ENCODE data around the gene MEGF11.
A peak's percentile ranks its signal among the peaks of the same experiment; 100 is the strongest.

Gene MEGF11

DNA sequence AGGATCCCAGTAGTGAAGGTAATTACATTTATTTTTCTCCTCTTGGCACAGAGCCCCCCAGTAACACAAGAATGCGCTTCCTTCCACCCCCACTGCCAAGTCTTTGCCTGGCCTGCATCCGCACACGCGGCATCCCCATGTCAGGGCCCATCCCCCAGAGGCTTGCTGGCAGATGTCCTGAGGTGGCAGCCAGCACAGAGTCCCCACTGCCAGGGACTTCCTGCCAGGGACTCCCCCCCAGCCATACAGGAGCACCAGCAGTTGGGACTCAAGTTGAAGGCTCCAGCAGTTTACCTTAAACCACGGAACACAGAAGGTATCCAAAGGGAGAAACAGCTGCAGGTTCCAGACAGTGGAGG is 41.0 kb downstream of the MEGF11 start:
- DNase-seq = no peak

DNA sequence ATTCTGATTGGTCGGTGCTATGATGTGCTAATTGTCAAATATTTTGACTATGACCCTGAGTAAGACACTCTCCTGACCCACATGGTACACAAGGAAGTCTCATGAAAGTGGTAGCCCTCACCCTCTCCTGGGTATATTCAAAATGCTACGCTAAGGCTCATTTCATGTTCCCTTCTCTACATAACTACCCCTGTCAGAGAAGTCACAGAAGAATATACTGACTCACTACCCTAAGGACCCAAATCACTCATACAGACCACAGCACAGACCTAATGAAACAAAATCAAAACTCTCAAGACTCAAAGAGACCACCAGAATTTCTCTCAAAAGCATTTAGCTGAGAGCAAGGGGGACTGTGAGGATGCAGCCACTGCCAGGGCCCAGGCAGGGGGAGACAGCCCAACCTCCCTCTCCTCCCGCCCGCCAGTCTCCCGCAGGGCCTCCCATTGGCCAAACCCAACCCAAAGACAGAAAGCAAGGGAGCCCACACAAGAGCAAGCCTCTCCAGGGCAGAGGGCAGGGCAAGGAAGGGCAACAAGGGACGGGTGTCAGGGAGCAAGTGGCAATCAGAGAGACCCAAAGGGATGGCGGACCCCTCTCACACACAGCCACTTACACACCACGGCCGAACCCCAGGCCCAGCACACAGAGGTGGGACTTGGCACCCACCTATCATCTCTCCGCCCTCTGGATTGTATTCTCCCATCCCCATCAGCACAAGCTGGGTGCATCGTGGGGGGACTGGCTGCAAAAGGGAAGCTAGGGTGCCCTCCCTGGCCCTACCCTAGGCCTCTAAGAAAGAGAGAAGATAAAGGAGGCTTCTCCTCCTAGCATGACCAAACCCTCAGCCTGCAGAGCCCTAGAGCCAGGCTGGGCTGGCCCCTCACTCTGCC is 41.6 kb downstream of the MEGF11 start:
- DNase-seq = no peak

DNA sequence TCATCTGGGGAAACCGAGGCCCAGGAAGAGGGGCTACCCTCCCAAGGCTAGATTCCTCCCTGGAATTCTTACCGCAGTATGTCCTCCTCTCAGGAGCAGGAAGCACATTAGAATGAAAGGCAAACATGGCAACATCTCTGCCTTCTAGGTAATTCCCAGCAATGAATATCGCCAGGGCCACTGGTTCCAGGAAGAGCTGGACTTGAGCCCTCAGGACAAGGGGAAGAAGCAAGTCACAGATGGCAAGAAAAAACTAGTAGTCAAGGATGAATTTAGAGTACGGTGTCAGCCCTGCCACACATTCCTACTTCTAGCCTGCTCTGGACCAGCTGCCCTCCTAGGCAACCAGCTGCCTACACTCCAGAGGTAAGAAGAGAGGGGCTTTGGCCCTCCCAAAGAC is 42.9 kb downstream of the MEGF11 start:
- DNase-seq = no peak

DNA sequence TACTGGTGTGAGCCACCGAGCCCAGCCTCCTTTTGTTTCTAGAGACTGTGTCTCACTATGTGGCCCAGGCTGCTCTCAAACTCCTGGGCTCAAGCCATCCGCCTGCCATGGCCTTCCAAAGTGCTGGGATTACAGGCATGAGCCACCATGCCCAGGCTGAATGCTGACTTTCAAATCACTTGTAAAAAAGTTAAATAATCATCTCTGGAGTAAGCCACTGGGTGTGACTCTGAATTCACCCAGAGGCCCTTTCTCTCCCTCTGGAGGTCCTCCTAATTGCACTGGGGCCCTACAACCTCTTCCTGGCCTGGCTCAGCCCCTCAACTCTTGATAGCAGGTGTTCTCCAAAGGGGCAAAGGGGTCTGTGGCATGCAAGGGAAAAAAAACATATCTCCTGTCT is 54.8 kb downstream of the MEGF11 start:
- no peak for DNase-seq

DNA sequence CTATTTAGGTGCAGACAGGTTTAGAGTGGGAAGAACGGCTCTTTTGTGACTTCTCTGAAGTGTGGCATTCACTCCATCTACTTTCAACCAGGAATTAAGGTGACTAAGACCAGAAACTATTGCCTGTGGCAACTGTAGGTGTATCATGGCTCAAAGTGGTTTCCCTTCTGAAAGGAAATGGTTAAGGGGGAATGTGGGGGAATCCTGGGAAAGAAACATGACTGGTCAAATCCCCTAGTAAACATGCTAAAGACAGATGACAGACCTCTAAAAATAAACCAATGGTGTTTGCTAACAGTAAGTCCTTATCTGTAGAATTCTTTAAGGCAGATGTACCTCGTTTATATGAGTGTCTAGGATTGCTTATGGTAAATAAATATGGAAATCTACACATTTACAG is 56.9 kb downstream of the MEGF11 start:
- no peak for DNase-seq

DNA sequence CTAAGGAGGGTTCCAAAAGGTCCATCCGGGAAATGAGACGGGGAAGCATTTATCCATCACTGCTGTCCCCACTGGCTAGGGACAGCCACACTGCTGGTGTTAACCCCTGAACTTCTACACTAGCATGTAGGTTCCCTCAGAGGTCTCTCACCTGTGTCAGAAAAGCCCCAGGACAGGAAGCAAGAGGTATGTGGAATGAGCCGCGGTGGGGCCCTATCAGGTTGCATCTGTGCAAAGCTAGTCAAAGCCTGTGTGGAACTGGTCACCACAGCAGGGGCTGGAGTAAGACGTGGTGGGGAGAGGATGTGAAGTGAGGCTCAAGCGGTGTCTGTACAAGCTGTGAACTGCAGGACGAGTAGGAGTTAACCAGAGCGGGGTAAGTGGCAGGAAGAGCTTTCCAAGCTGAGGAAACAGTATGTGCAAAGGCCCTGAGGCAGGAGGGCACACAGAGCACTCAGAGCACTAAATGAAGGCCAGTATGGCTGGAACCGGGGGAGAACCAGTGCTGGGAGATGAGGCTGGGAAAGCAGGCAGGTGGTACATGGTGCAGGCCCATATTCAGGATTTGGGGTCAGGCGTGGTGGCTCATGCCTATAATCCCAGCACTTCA is 57.8 kb downstream of the MEGF11 start:
- DNase-seq = no peak

DNA sequence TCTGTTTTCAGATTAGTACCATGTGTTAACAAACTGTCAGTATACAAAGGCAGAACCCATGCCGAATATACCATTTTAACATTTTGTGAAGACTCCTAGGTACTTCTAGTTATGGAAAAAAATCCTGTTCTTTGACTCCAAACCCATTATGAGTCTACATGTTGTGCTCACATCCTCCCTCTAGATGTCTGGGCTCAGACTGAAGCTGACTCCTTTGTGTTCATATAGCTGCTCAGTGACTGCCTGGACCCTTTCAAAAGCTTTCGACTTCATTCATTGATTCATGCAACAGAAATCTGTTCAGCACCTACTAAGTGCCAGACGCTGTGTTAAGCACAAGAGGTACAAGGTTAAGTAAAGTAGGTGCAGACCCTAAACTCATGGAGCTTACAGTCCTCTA is 60.5 kb downstream of the MEGF11 start:
- no peak for DNase-seq

DNA sequence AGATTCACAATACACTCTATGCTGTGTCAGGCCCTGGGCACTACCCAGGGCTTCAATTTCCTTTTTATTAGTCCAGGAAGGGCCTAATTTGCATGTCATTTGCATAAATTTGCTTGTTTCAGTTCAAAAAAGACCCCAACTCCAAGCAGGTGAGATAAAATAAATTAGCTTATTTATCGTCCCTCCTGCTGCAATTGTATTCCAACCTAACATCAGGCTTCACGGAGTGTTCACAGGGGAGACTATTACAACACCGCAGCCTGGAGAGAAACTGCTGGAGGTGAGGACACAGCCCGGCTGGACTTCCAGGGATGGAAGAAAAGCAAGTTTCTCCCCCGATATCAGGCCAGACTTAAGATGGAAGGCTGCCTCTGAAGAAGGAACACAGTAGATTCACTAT is 62.8 kb downstream of the MEGF11 start:
- DNase-seq = no peak

DNA sequence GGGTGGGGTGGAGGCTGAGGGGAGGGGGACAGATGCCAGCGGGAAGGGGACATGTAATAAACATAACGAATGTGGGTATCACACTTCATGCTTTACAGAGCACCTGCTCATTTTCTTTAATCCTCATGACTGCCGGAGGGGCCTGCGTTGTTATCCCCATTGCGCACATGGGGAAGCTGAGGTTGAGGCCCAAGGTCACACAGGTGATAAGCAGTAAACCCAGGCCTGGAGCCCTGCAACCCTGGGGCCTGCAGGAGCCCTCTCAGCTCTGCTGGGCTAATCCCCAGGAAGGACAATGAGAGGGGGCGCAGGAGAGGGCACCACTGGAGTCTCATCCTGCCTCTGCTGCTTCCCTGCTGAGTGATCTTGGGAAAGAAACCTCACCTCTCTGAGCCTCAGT is 64.3 kb downstream of the MEGF11 start:
- no peak for DNase-seq

DNA sequence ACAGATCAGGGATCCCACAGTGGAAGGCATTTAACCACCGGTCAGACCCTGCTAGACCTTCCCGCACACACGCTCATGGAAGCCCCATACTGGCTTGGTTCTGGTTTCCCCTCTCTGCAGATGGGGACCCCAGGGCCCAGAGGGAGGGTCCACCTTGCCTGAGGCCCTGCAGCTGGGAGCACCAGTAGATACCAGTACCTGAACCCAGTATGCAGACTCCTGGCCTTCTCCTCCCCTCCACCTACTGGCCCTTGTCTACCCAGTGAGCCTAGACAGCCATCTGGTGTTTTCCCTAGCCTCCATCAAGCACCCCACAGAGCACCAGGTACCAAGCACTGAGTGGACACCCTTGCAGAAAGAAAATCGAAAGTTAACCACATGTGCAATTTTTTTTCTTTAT is 65.1 kb downstream of the MEGF11 start:
- peak; percentile 36 for DNase-seq

DNA sequence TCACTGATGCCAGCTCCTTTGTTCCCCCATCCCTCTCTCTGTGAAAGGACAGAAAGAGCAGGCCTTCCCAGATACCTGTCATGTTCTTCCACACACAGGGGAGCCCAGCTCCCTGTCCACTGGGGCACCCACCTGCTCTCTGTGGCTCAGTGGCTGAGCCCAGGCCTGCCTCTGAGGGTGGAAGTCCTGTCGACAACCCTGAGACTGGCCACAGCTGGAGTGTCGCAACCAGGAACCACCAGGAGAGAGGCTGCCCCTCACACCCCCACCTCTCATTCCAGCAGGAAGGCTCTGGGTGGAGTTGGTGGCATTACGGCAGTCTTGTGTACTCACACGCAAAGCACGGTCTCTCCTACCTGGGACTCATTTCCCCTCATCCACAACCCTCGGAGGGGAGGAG is 66.3 kb downstream of the MEGF11 start:
- DNase-seq = no peak

DNA sequence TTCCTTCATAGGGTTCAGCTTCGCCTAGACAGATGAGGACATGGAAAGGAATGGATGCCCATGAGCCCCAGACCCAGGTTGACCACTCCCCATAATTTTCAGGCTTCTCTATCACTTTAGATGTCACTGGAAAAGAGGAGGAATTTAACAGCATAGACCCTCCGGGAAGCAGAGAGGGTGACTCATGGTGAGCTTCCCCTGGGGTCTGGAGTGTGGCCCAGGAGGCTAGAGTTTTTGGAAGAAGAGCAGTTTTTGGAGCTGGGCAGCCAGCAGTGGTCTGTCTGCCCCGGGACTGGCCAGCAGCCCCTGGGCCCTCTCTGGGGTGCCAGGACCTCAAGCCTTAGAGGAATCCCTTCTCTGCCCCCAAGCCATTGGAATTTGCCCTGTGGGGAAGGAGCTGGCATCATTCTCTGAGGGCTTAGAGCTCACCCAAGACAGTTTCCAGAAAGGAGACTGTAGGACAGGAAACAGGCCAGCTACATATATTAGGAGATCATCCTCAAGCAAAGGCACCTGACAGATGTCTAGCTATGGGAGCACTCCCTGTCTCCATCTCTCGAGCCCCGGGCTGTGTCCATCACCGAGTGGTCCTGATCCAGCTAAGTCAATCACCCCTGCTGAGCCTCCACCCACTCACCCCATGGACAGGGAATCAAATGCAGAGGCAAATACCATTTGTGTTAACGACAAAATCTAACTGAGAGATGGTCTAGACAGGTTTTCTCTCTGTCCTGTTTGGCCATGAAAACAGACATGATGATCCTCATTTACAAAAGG is 67.3 kb downstream of the MEGF11 start:
- no peak for DNase-seq

DNA sequence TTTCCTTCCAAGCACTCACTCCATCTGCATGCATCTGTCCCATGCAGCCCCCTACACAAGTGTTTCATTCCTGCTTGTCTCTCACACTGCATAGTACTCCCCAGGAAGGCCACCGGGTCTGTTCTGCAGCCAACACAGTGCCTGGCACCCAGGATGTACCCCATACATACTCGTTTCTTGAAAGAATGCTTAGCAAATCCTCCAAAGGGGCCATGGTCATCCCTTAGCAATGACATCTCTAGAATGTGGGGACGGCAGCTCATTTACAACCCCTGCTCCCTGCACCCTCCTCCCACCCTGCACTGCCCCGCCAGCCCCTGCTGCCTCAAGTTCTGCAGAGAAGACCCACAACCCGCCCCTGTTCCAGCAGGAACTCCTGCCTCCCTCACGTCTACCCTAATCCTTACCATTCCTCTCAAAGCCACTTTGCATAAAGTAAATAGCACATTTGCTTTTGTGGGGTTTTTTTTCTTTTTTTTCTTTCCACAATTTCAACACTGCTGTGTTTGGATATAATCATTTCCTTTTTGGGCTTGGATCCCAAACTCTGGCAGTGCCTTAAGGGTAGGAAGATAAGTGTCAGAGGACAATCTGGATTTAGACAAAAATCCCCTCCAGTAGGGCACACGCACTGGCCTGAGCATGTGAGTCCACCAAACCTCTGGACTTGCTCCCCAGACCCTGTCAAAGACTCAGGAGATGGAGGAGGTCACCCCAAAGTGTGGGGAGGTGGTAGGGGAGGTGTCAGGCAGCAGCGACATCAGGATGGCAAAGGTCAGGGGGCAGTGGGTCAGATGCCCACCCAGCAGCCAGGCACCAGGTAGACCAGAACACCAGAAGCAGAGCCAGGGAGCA is 68.4 kb downstream of the MEGF11 start:
- DNase-seq = no peak

DNA sequence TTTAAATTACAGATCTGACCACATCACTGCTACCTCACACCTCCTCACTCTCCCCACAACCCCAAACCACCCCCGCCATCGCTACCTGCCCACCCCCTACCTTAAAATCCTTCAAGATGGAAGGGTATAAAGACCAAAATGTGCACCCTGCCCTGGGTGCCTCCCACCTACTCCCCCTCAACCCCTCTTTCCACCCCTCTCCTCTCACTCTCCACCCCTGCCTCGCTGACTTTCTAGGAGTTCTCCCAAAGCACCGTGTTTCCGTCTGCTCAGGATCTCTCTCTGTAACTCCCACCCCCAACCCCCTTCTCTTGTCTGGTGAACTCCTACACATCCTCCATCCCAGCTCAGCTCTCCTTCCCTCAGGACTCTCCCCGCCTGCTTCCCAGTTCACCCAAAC is 69.1 kb downstream of the MEGF11 start:
- no peak for DNase-seq

DNA sequence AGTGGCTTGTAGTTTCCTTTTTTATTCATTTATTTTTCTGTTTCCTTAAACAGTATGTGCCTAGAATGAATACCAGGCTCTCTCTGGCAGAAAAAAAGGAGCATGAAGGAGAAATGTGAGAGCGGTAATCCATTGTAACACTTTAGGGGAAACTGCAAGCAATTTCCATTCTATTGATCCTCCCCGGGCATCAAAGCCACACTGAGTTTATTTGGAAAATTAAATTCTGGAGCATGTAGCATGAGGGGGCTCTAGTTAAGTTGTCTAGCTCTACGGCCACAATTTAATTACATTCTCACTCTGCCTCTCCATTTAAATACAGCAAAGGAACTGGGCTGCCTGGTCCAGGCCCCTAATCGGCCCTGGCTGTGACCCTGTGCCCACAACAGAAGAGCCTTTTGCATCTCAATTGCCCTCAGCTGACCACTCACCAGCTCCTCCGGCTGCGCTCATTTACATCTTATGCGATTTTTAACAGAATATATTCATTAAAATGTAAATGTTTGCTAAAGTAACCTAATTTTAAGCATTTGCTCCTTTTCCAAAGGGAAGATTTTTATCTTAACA is 72.9 kb downstream of the MEGF11 start:
- DNase-seq = no peak

DNA sequence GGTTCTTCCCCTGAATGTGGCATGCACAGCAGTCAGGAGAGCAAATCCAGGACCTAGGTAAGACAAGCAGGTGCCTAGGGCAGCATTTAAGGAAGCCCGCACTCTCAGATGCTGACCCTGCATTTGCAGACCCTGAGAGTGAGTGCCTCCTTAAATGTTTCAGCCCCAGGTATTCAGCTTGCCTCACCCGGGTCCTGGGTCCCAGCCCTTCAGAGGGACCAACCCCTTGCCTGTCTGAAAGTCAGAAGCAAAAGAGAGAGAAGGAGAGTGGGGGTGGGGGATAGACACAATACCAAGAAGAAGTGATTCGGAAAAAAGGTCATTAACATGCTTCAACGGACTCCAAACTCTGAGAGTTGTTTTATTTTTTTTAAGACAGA is 75.0 kb downstream of the MEGF11 start:
- no peak for DNase-seq

DNA sequence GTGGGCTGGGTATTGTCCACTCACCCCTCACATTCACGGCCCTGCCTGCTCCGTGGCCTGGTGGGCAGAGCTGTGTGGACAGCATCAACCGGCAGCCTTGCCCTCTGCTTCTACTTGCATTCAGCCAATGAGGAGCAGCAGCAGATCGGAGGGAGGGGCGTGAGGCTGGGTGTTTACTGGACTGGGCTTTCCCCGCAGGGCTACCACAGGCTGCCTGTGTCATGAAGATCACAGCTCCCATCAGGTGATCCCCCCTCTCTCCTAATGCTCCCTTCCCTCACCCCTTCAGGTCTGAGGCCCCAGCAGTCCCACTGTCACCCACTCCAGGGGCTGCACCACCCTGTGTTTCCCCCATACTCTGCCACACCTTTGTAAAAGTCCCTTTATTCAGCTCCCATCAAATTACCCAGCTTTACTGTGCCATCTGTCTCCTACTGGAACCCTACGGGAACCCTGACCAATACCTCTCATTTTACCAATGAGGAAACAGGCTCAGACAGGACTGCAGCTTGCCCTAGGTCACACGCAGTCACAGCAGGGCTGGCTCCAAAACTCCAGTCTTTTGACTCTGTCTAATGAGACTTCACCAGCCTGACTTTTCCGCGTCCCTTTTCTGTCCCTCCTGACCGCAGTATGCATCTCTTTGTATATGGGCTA is 81.1 kb downstream of the MEGF11 start:
- DNase-seq = no peak

DNA sequence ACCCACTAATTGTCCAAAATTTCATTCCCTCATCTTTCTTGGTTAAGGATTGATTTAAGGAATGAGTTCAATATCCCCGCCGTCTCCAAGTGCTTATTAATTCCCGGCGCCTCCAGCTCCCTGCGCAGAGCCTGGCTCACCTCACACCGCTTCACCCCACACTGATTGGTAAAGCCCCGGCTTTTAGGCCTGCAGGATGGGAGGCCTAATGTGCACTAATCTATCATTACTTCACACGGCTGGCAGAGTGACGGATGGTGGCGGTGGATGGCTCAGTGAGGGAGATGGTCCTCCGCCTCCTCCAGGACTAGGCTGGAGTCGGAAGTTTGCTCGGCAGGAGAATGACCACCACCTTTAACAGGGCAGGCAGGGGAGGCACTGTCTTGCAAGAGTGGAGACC is 81.7 kb downstream of the MEGF11 start:
- no peak for DNase-seq

DNA sequence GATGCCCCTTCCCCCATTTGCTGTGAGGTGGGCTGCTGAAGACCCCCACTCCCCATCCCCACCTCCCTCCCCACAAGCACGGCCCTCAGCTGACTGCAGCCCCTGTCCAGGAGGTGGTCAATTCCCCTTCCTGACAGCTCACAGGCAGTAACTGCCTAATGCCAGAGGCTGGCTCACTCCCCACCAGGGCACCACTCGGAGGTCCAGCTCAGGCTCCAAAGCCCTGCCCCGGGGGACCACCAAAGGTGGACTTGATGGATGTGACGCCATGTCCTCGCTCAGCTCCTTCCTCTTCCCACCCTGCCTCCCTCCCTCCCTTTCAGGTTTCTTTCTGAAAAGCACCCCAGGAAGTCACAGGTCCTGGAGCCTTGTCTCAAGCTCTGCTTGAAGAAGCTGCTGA is 82.8 kb downstream of the MEGF11 start:
- no peak for DNase-seq

DNA sequence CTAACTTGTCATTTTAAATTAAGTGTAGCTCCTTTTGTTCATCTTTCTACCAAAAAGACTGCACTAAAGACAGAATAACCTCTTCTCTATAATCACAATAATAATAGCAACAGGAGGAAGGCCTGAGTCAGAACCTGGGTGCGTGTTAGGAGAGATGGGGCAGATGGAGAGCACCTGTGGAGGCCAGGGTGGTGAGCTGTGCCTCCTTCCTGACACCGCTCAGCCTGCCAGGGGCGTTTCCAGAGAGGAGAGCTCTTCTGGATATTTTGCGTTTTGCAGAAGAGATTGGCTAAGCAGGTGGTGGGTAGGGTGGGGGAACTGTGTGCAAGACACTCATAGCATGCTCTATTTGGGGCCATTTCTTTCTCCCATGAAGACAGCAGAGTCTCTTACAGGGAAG is 83.5 kb downstream of the MEGF11 start:
- no peak for DNase-seq

DNA sequence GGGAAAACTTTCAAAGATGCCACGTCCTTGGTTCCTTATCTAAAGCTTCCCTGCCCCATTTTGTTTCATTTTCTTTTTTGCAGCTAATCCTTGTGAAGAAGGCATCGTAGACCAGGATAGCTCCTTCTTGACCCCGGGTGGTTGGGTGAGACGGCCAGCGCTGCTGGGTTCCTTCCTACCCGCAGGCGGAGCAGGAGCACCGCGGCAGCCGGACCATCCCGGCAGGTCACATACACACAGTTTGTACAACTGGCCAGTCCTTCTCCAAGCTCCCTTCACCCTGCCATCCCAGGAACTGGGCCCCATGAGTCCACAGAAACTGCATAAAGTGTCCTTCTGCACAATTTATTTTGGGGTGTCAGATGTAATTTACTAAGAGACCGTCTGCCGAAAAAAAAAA is 83.9 kb downstream of the MEGF11 start:
- no peak for DNase-seq

DNA sequence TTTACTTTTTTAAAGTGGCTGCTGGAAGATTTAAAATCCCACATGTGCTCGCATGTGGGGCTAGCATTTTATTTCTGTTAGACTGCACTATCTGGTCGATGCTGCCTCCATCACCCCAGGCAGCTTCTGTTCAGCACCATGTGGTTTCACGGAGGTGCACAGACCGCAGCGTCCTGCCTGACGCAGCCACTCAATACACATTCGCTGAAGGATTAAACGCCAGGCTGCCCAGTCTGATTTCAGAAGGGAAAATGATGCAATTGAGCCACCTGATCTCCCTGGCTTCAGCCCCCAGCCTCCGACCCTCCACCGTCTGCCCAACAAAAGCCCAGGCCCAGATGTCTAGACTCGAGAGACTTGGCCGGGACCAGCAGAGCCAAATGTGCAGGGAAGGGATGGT is 84.5 kb downstream of the MEGF11 start:
- no peak for DNase-seq

Data from DMS53 (cell line).